ENCODE results near the gene HABP4.
A peak's percentile ranks its signal among the peaks of the same experiment; 100 is the strongest.

HABP4 gene
- 34.6 to 38.0 (median 37.9) reads per million in 3 donors for total RNA-seq

GRCh38 chr9:96449845-96450612, at the start of gene HABP4:
HABP4 (plus strand) TSS chr9:96450169; CDS start chr9:96450280, 111 bp downstream.
- Histone ChIP-seq H3K9me3 (ENCODE audit: control insufficient read depth, low read length) (no peaks in the 10 kb centered on the region), H3K27ac (ENCODE audit: insufficient read depth, low read length, poor library complexity, severe bottlenecking) (peak within 1 kb of the TSS; percentile 59), H3K4me3 (ENCODE audit: insufficient read depth, low read depth, low read length, poor library complexity, severe bottlenecking) (peak within 1 kb of the TSS; percentile 69), H3K27me3 (replicated peaks; ENCODE audit: control insufficient read depth, insufficient read depth, low read length, poor library complexity, severe bottlenecking) (no peaks in the 10 kb centered on the region), H3K36me3 (ENCODE audit: control insufficient read depth, insufficient read depth, low read length) (no peaks in the 10 kb centered on the region), H3K4me1 (ENCODE audit: control insufficient read depth, insufficient read depth, low read length, poor library complexity, severe bottlenecking) (peaks cover 10% of the 10 kb centered on the region)
- DNase-seq, result peak; percentile 91 to 94 (median 91)

DNA sequence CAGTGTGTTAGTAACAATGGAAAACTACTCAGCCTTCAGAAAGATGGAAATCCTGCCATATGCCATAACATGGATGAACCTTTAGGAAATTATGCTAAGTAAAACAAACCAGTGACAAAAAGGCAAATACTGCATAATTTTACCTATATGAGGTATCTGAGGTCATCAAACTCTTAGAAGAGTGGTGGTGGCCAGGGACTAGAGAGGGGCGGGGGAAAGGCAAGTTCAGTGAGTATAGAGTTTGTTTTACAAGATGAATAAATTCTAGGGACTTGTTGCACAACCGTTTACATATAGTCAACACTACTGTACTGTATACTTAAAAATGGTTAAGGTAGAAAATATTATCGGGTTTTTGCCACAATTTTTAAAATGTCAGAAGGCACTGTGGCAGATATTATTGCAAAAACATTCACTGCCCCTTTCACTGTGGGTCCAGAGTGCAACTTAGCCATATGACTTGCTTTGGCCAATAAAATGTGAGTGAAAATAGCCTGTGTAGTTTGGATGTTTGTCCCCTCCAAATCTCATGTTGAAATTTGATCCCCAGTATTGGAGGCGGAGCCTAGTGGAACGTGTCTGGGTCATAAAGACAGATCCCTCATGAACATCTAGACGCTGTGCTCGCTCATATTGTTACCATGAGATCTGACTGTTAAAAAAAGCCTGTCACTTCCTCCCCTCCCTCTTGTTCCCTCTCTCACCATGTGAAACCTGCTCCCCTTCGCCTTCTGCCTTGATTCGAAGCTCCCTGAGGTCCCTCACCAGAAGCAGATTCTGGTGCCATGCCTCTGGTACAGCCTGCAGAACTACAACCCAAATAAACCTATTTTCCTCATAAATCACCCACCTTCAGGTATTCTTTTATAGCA, 41.3 kb upstream of the HABP4 start:
- Histone ChIP-seq H3K9me3 (ENCODE audit: control insufficient read depth, low read length) (no peaks in the 10 kb centered on the region), H3K4me1 (ENCODE audit: control insufficient read depth, insufficient read depth, low read length, poor library complexity, severe bottlenecking) (peaks cover 5% of the 10 kb centered on the region), H3K4me3 (ENCODE audit: insufficient read depth, low read depth, low read length, poor library complexity, severe bottlenecking) (no peak overlapping the region), H3K36me3 (ENCODE audit: control insufficient read depth, insufficient read depth, low read length) (no peaks in the 10 kb centered on the region), H3K27ac (ENCODE audit: insufficient read depth, low read length, poor library complexity, severe bottlenecking) (no peak overlapping the region), H3K27me3 (replicated peaks; ENCODE audit: control insufficient read depth, insufficient read depth, low read length, poor library complexity, severe bottlenecking) (no peaks in the 10 kb centered on the region)
- no peak for DNase-seq

- H3K4me3 ChIP-seq (ENCODE audit: insufficient read depth, low read depth, low read length, poor library complexity, severe bottlenecking), result no peak overlapping the region
- no peak for DNase-seq
- no peaks in the 10 kb centered on the region for H3K27me3 ChIP-seq (replicated peaks; ENCODE audit: control insufficient read depth, insufficient read depth, low read length, poor library complexity, severe bottlenecking)
- no peaks in the 10 kb centered on the region for H3K36me3 ChIP-seq (ENCODE audit: control insufficient read depth, insufficient read depth, low read length)
- H3K9me3 ChIP-seq (ENCODE audit: control insufficient read depth, low read length), result no peaks in the 10 kb centered on the region
- H3K27ac ChIP-seq (ENCODE audit: insufficient read depth, low read length, poor library complexity, severe bottlenecking), result no peak overlapping the region
- H3K4me1 ChIP-seq (ENCODE audit: control insufficient read depth, insufficient read depth, low read length, poor library complexity, severe bottlenecking), result peaks cover 13% of the 10 kb centered on the region
Observed at GRCh38 chr9:96411129-96411838, 38.7 kb upstream of the HABP4 start.

- Histone ChIP-seq H3K9me3 (ENCODE audit: control insufficient read depth, low read length) (no peaks in the 10 kb centered on the region), H3K4me3 (ENCODE audit: insufficient read depth, low read depth, low read length, poor library complexity, severe bottlenecking) (no peak overlapping the region), H3K27ac (ENCODE audit: insufficient read depth, low read length, poor library complexity, severe bottlenecking) (no peak overlapping the region), H3K27me3 (replicated peaks; ENCODE audit: control insufficient read depth, insufficient read depth, low read length, poor library complexity, severe bottlenecking) (no peaks in the 10 kb centered on the region), H3K4me1 (ENCODE audit: control insufficient read depth, insufficient read depth, low read length, poor library complexity, severe bottlenecking) (peaks cover 17% of the 10 kb centered on the region), H3K36me3 (ENCODE audit: control insufficient read depth, insufficient read depth, low read length) (no peaks in the 10 kb centered on the region)
- DNase-seq, result no peak
Observed at GRCh38 chr9:96412174-96412913, 37.6 kb upstream of the HABP4 start.

DNA sequence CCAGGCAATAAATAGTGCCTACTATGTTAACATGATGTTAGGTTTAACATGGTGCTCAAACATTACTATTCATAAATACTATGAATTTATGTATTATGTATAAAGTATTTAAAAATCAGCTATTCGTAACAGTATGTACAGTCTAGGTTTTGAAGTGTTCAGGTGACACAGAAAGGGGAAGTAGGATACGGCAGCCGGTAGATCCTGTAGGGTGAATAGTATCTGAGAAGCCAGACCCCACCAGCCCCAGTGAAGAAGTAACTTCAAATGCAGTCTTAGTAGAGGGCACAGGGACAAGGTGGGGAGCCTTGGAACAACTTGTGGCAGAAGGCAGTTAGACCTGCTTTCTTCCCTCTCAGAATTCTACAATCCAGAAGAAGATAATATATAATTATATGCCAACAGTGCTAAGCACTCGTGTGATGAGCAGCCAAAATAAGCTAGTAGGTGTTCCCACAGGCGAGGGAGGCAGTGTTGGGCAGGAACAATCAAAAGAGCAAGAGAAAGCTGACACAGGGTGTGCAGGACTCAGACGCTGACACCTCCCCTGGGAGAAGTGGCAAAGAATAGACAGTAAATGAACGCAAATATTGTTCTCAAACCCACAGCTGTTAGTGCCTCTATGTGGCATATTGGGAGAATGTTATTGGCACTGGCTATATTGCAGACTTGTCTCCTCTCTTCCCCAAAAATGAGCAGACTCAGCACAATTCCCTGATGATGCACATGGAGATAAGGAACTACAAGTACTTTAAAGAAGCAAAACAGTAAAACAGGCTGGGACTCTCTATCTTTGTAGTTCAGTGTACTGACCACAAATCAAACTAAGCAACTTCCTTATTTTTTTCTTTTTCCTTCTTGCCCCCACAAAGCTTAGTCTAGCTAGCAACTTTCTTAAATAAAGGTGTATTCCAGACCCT, 36.4 kb upstream of the HABP4 start:
- Histone ChIP-seq H3K27me3 (replicated peaks; ENCODE audit: control insufficient read depth, insufficient read depth, low read length, poor library complexity, severe bottlenecking) (no peaks in the 10 kb centered on the region), H3K4me3 (ENCODE audit: insufficient read depth, low read depth, low read length, poor library complexity, severe bottlenecking) (peak overlapping the region; percentile 7), H3K9me3 (ENCODE audit: control insufficient read depth, low read length) (no peaks in the 10 kb centered on the region), H3K4me1 (ENCODE audit: control insufficient read depth, insufficient read depth, low read length, poor library complexity, severe bottlenecking) (peaks cover 17% of the 10 kb centered on the region), H3K27ac (ENCODE audit: insufficient read depth, low read length, poor library complexity, severe bottlenecking) (peak overlapping the region; percentile 35), H3K36me3 (ENCODE audit: control insufficient read depth, insufficient read depth, low read length) (no peaks in the 10 kb centered on the region)
- DNase-seq, result no peak

- Histone ChIP-seq H3K27me3 (replicated peaks; ENCODE audit: control insufficient read depth, insufficient read depth, low read length, poor library complexity, severe bottlenecking) (no peaks in the 10 kb centered on the region), H3K9me3 (ENCODE audit: control insufficient read depth, low read length) (no peaks in the 10 kb centered on the region), H3K4me1 (ENCODE audit: control insufficient read depth, insufficient read depth, low read length, poor library complexity, severe bottlenecking) (peaks cover 23% of the 10 kb centered on the region), H3K4me3 (ENCODE audit: insufficient read depth, low read depth, low read length, poor library complexity, severe bottlenecking) (peak overlapping the region; percentile 71), H3K27ac (ENCODE audit: insufficient read depth, low read length, poor library complexity, severe bottlenecking) (peak overlapping the region; percentile 87), H3K36me3 (ENCODE audit: control insufficient read depth, insufficient read depth, low read length) (no peaks in the 10 kb centered on the region)
- DNase-seq, result peak; percentile 84 to 88 (median 85)
Observed at GRCh38 chr9:96417051-96417586, 32.9 kb upstream of the HABP4 start.

DNA sequence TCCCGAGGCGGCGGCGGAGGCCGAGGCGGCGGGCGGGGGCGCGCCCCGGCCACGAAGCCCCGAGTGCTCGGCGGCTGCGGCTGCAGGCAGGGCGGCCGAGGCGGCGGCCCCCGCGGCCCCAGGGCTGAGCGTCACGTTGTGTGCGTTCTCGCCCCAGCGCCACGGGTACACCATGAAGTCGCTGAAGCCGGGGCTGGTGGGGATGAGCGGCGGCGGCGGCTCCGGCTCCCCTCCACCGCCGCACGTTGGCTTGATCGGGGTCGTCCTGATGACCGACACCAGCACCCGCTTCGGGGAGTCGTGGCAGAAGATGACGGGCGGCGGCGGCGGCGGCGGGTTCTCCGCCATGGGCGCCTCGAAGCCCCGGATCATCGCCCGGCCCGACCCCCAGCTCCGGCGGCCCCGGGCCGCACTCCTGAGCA, 32.3 kb upstream of the HABP4 start:
- H3K36me3 ChIP-seq (ENCODE audit: control insufficient read depth, insufficient read depth, low read length), result no peaks in the 10 kb centered on the region
- peak overlapping the region; percentile 95 for H3K4me3 ChIP-seq (ENCODE audit: insufficient read depth, low read depth, low read length, poor library complexity, severe bottlenecking)
- DNase-seq, result no peak
- H3K27ac ChIP-seq (ENCODE audit: insufficient read depth, low read length, poor library complexity, severe bottlenecking), result peak overlapping the region; percentile 82
- H3K9me3 ChIP-seq (ENCODE audit: control insufficient read depth, low read length), result no peaks in the 10 kb centered on the region
- H3K4me1 ChIP-seq (ENCODE audit: control insufficient read depth, insufficient read depth, low read length, poor library complexity, severe bottlenecking), result peaks cover 23% of the 10 kb centered on the region
- H3K27me3 ChIP-seq (replicated peaks; ENCODE audit: control insufficient read depth, insufficient read depth, low read length, poor library complexity, severe bottlenecking), result no peaks in the 10 kb centered on the region

GRCh38 chr9:96418083-96418919, 31.7 kb upstream of the HABP4 start, which contains the start of gene ZNF367:
ZNF367 (minus strand) TSS chr9:96418370; CDS start chr9:96418032, 338 bp downstream.
- peak within 1 kb of the TSS; percentile 87 for H3K27ac ChIP-seq (ENCODE audit: insufficient read depth, low read length, poor library complexity, severe bottlenecking)
- peaks cover 22% of the 10 kb centered on the region for H3K4me1 ChIP-seq (ENCODE audit: control insufficient read depth, insufficient read depth, low read length, poor library complexity, severe bottlenecking)
- no peaks in the 10 kb centered on the region for H3K9me3 ChIP-seq (ENCODE audit: control insufficient read depth, low read length)
- DNase-seq, result peak; percentile 84 to 90 (median 89)
- H3K36me3 ChIP-seq (ENCODE audit: control insufficient read depth, insufficient read depth, low read length), result no peaks in the 10 kb centered on the region
- peak within 1 kb of the TSS; percentile 95 for H3K4me3 ChIP-seq (ENCODE audit: insufficient read depth, low read depth, low read length, poor library complexity, severe bottlenecking)
- no peaks in the 10 kb centered on the region for H3K27me3 ChIP-seq (replicated peaks; ENCODE audit: control insufficient read depth, insufficient read depth, low read length, poor library complexity, severe bottlenecking)

Data from effector memory CD4-positive, alpha-beta T cell (primary cell).